SW480 (cell line): ENCODE data around the gene ATP6V0C.

Experiments
- DNase-seq: peaks from one replicate; pipeline ENCODE4 v3.0.0-alpha.2; 2016; ENCODE audit warnings: low spot score

ATP6V0C gene

DNA sequence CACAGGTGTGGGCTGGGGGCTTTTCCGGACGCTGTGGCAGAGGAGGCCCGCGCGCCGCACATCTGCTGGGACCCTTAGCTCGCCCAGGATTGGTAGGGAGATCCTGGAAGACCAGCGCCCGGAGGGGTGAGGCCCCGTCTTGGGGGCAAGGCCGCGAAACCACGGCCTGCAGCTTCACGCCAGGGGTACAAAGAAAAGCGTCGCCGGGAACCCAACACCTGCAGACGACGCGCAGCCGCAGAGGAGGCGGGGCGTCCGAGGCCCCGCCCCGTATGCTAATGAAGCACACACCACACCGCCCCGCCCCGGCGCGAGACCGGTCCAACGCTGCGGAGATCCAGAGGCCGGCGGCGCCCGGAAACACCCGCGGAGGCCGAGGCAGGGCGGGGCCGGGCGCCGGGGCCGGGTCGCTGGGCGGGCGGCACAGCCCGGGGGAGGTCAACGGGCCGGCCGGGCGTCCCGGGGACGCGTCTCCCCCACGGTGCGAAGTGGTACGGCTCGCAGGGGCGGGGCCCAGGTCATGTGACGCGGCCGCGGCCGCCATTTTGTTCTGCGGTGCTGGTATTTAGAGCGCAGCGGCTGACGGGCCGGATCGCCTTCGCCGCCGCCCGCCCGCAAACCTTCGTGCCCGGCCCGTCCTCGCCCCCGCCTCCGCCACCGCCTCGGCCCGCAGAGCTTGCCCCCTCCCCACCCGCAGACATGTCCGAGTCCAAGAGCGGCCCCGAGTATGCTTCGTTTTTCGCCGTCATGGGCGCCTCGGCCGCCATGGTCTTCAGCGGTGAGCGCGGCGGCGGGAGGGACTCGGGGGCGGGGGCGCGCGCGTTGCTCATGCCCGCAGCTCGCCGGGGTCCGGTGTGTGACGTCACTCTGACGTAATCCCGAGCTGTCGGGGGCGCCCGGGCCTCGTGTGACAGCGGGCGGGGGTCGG lies at the start of gene ATP6V0C:
Gene ATP6V0C, plus strand, starts transcription at position 548 of the 928 bp plus-strand sequence. Its CDS starts 152 bp downstream, at position 700.
- DNase-seq, result peak; percentile 90

- no peak for DNase-seq
These were observed 49.4 kb upstream of the ATP6V0C start for GRCh38 chr16:2464333-2464732.

DNA sequence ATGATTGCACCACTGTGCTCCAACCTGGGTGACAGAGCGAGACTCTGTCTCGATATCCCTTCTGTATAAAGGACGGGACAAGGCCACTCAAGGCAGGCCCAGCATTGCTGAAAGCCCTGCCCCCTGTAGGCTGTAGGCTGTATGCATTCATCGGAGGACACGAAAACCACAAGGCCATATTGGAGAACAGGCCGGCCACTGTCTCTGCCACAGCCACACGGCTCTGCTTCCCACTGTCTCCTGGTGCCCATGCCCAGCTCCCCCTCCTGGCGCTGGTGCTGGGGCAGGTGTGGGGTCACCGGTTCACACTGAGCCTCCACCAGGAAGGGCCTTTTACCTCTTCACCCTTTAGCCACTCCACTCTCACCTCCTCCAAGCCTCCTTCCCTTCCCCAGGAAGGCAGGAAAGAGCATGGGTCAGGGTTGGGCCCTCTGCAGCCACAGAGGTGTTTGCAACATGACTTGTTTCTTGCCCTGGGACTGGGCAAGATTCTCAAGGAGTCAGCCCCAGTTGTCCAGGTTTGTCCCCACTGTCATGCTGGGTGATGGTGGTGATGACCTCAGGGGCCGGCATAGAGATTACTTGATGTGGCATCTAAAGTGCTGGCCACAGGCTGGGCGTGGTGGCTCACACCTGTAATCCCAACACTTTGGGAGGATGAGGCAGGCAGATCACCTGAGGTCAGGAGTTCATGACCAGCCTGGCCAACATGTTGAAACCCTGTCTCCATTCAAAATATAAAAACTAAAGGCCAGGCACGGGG lies 47.9 kb upstream of the ATP6V0C start:
- DNase-seq, result no peak

DNA sequence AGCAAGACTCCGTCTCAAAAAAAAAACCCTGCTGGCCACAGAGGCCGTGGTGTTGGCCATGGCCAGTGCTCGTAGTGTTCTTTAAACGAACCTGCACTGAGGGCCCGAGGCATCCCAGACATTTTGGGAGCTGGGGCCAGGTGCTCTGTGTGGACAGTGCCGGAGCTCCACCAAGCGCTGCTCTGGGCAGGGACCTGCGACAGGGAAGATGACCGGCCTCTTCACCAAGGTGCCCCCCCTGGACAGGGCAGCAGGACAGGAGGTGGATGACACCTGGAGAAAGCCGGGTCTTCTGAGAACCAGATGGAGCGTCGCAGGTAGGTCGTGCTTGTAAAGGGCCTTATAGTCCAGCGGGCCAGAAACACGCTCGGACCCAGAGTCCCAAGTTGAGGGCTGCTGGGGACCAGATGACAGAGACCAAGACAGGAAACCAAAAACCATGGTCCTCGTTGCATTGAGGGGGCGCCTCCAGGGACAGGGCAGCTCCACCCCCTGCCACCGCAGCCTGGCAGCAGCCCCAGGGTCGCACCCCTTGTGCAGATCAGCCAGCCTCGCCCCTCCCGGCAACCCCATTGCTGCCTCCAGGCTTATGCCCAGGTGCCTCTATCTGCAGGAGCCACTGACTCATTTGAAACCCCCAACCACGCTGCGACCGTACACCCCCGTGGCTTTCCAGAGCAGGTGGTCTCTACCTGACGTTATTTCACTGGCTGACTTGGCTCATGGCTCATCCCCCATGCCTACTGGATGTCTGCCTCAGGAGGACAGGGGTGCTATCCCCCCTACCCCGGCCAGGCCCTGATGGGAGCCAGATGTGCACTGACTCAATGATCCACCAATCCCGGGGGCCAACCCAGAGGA lies 46.9 kb upstream of the ATP6V0C start:
- no peak for DNase-seq

DNA sequence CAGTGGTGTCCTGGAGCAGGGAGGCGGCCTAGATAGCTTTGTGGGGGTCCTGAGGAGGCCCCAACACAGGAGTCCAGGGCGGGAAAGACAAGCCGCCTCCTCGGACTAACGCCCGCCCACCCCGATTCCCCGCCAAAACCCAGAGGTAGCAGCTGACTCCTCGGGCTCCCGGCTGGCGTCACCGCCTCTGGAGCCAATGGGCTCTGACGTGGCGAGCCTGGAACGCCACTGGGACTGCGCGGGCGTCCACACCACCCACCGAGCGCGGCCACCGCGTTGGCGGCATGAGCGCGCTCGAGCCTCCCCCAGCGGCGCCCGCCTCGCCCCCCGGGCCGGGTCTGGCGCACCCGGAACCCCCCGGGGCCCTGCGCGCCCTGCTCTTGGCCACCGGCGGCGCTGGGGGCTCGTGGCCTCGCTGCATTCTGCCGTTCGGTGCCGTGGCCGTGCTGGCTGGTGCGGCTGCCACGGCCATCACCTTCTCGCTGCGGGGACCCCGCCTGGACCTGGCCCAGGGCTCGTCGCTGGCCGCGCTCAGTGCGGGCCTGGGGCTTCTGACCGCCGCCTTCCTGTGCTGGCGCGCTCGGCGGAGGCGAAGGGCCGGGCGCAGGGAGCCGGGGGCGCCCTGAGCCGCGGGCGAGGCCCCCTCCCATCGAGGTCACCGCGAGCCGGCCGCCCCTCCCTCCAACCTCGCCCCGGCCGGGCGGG lies 46.1 kb upstream of the ATP6V0C start:
- peak; percentile 63 for DNase-seq

- no peak for DNase-seq
These were observed 45.5 kb upstream of the ATP6V0C start for GRCh38 chr16:2468233-2468724.

DNA sequence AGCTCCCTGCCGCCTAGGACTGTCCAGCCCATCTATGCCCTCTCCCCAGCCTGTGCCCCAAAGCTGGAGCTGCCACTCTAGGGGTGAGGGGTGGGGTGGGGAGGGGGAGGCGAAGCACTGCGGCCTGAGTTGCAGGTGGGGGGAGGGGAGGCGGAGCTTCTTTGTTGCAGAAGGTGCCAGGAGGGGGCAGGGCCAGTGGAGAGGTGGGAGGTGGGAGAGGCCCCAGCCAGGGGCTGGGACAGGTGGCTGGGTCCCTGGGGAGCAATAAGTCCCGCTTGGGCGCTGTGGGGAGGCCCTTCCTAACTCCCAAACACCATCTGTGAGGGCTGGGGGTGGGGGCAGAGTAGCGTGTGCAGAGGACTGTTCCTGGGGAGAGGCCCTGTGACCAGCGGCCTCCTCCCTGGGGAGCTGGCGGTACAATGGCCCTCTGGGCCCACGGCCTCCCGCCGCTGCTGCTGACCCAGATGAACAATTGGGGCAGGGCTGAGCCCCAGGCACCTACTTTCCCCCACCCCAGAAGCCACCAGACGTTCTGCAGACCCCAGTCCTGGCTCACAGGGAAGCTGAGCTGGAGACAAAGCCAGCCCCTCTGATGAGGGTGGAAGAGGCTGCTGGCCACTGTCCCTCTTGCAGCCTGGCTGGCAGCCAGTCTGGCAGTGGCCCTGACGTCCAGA lies 44.9 kb upstream of the ATP6V0C start:
- peak; percentile 52 for DNase-seq

GRCh38 chr16:2469399-2470233 lies 44.1 kb upstream of the ATP6V0C start:
- no peak for DNase-seq

- DNase-seq, result no peak
These were observed 43.5 kb upstream of the ATP6V0C start for GRCh38 chr16:2470234-2470601.

DNA sequence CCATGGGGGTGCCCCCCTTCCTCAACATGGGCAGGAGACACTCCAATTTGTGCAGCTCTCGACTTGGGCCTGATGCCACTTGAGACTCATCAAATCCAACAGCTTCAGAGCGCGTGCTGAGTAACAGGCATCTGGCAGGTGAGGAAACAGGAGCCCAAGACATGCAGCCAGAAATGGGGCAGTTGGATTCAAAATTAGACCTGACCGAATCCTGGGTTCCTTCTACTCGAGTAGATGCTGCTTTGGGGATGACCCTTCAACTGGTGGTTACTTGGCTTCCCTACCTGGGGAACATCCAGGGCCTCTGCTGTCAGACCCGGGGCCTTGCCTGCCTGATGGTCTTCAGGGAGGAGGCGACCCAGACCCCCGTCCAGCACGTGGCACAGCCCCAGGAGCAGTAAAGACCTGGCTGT lies 43.1 kb upstream of the ATP6V0C start:
- DNase-seq, result no peak

GRCh38 chr16:2471016-2471652 lies 42.6 kb upstream of the ATP6V0C start, which contains the start of gene NTN3:
Gene NTN3 (plus strand): TSS chr16:2471297. CDS start chr16:2471702, 405 bp downstream.
- DNase-seq, result no peak

GRCh38 chr16:2471653-2472487 lies 41.9 kb upstream of the ATP6V0C start:
- DNase-seq, result no peak

DNA sequence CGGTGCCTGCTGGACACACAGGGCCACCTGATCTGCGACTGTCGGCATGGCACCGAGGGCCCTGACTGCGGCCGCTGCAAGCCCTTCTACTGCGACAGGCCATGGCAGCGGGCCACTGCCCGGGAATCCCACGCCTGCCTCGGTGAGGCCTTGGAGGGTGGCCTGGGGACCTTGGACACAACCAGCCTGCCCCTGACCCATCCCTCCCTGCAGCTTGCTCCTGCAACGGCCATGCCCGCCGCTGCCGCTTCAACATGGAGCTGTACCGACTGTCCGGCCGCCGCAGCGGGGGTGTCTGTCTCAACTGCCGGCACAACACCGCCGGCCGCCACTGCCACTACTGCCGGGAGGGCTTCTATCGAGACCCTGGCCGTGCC lies 41.3 kb upstream of the ATP6V0C start:
- DNase-seq, result no peak

DNA sequence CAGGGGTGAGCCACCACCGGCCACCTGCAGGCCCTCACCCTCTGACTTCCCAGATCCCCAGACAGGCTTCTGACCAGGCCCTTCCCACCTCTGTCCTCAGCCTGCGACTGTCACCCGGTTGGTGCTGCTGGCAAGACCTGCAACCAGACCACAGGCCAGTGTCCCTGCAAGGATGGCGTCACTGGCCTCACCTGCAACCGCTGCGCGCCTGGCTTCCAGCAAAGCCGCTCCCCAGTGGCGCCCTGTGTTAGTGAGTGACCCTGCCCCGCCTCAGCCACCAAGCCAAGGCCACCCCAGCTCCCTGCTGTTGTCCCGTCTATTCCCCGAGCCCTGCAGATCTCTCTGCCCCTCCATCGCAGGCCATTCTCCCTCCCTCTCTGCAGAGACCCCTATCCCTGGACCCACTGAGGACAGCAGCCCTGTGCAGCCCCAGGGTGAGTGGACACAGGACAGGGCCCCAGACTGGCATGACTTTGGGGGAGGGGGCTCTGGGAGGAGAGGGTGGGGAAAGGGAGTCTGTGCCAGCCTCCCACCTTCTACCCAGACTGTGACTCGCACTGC lies 40.8 kb upstream of the ATP6V0C start:
- no peak for DNase-seq

DNA sequence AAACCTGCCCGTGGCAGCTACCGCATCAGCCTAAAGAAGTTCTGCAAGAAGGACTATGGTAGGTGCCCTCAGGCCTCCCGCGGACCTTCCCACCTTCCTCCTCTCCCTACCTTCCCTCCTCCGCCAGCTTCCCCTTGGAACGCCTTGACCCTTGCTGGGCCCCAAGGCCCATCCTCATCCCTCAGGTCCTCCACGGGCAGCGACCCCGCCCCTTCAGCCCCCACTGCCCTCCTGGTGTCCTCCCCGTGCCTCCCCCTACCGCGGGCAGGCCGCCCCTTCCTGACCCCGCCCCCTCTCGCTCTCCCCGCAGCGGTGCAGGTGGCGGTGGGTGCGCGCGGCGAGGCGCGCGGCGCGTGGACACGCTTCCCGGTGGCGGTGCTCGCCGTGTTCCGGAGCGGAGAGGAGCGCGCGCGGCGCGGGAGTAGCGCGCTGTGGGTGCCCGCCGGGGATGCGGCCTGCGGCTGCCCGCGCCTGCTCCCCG lies 40.3 kb upstream of the ATP6V0C start:
- DNase-seq, result no peak

GRCh38 chr16:2473999-2474876 lies 39.5 kb upstream of the ATP6V0C start:
- no peak for DNase-seq
